ENCODE measurements around the gene GHR.

GHR gene

DNA sequence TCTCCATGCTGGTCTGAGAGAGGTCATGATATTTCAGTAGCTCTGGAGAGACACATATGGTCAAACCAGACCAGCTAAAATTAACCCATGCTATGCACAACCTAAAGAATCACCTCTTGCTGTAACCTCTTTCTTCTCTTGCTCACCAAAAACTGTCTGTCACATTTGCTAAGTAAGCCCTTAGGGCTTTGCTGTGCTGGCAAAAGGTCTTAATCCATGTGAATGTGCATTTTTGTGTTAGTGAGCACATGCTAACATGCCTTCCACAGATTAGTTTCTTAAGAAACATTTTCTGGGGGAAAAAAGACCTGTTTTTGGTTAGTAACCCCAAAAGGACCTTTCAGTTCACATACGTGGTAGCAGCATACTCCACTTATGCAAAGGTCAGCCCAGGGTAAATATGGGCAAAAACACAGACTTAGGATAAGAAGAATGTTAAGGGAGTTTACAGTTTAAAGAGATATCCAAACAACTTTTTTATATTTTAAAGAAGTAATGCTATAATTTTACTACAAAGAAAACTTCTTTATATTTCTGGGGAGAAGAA lies 209.2 kb downstream of the GHR start:
- DNase-seq: no peak
- TF ChIP-seq, protein P1, sequence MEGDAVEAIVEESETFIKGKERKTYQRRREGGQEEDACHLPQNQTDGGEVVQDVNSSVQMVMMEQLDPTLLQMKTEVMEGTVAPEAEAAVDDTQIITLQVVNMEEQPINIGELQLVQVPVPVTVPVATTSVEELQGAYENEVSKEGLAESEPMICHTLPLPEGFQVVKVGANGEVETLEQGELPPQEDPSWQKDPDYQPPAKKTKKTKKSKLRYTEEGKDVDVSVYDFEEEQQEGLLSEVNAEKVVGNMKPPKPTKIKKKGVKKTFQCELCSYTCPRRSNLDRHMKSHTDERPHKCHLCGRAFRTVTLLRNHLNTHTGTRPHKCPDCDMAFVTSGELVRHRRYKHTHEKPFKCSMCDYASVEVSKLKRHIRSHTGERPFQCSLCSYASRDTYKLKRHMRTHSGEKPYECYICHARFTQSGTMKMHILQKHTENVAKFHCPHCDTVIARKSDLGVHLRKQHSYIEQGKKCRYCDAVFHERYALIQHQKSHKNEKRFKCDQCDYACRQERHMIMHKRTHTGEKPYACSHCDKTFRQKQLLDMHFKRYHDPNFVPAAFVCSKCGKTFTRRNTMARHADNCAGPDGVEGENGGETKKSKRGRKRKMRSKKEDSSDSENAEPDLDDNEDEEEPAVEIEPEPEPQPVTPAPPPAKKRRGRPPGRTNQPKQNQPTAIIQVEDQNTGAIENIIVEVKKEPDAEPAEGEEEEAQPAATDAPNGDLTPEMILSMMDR (IDR thresholded peaks at IDR 0.05; ENCODE audit: low read depth, low read length, missing control alignments): no peak
- in situ Hi-C loops (cut with HindIII; ENCODE audit: low pct_ligation_motif_present, low sequenced_read_pairs): no loop called here
- H3K27me3 ChIP-seq (replicated peaks): no peaks in the 10 kb centered on the region
- no peak overlapping the region for H3K27ac ChIP-seq
- H3K4me3 ChIP-seq (ENCODE audit: low read depth, low read length): no peak overlapping the region
- H3K36me3 ChIP-seq (replicated peaks): no peaks in the 10 kb centered on the region

DNA sequence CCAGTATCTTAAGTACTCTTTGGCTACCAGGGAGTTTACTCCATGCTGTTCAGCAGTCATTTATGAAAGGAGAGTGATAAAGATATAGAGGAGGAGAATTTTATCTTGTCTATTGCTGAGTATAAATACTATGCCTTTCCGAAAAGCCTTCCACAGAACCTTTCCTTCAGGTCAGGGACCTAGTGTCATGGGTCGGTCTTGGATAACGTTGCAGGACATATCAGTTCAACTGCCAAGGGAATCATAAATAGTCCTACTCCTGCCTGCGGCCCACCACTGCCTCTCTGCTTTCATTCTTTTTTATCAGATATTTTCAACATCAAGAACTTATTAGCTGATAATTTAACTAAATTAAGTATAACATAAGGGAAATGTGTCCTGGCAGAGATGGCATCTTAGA lies 211.3 kb downstream of the GHR start:
- no peak for DNase-seq
- in situ Hi-C loops (cut with HindIII; ENCODE audit: low pct_ligation_motif_present, low sequenced_read_pairs): no loop called here
- Histone ChIP-seq H3K36me3 (replicated peaks) (no peaks in the 10 kb centered on the region), H3K27ac (no peak overlapping the region), H3K27me3 (replicated peaks) (no peaks in the 10 kb centered on the region), H3K4me3 (ENCODE audit: low read depth, low read length) (no peak overlapping the region)
- TF ChIP-seq, protein P1 (IDR thresholded peaks at IDR 0.05; ENCODE audit: low read depth, low read length, missing control alignments): no peak

DNA sequence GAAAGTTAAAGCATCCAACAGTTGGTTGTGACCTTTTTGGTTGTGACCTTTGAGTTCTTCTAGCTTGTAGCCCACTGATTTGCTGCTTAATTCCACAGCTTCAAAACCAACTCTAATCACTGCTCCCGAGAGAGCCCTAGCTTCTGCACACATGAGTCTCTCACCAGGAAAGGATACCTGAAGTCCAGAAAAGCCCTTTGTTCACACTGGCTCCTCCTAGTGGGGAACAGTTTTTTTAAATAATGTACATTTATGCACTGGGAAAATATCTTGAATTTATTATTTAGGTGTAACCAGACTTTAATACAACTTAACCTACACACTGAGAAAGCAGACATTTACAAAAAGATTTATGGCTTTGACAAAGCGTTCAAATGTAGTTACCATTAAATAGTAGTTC lies 213.2 kb downstream of the GHR start:
- no peak overlapping the region for H3K27ac ChIP-seq
- no peak overlapping the region for H3K4me3 ChIP-seq (ENCODE audit: low read depth, low read length)
- in situ Hi-C loops (cut with HindIII; ENCODE audit: low pct_ligation_motif_present, low sequenced_read_pairs): no loop called here
- DNase-seq: no peak
- TF ChIP-seq, protein P1 (IDR thresholded peaks at IDR 0.05; ENCODE audit: low read depth, low read length, missing control alignments): peak; percentile 57
- H3K27me3 ChIP-seq (replicated peaks): no peaks in the 10 kb centered on the region
- H3K36me3 ChIP-seq (replicated peaks): no peaks in the 10 kb centered on the region

DNA sequence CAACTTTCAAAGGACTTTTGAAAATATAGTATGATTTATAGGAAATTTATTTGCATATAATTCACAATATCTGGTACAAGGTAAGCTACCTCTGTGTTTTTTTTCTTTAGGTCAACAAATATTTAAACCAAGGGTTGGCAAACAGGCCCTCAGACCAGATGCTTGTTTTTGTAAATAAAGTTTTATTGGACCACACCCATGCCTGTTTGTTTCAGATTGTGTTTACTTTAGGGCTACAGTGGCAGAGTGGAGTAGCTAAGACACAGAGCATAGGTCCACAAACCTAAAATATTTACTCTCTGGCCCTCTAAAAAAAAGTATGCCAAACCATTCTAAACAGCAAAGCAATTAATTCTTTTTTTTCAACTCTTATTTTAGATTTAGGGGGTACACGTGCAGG lies 213.7 kb downstream of the GHR start:
- no peaks in the 10 kb centered on the region for H3K27me3 ChIP-seq (replicated peaks)
- H3K36me3 ChIP-seq (replicated peaks): no peaks in the 10 kb centered on the region
- H3K4me3 ChIP-seq (ENCODE audit: low read depth, low read length): no peak overlapping the region
- in situ Hi-C loops (cut with HindIII; ENCODE audit: low pct_ligation_motif_present, low sequenced_read_pairs): no loop called here
- no peak for DNase-seq
- no peak overlapping the region for H3K27ac ChIP-seq
- TF ChIP-seq, protein P1 (IDR thresholded peaks at IDR 0.05; ENCODE audit: low read depth, low read length, missing control alignments): no peak

DNA sequence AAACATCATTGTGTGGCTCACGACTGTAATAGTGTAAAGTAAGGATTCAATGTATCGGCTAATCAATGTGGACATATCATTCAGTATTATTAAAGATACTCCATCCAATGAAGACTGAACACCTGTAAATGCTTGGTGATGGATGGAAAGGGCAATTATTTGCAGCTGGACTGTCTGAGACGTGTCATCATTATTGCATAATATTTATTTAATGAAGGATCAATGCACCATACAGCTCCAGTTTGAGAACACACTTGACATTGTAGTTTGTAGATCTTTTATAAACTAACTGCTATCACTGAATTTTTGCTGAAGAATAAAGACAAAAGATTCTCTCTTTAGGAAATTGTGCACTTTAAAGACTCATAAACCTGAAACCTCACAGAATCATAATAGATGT lies 215.7 kb downstream of the GHR start:
- Histone ChIP-seq H3K27ac (no peak overlapping the region), H3K36me3 (replicated peaks) (no peaks in the 10 kb centered on the region), H3K4me3 (ENCODE audit: low read depth, low read length) (no peak overlapping the region), H3K27me3 (replicated peaks) (no peaks in the 10 kb centered on the region)
- no peak for DNase-seq
- TF ChIP-seq, protein P1 (IDR thresholded peaks at IDR 0.05; ENCODE audit: low read depth, low read length, missing control alignments): no peak
- in situ Hi-C loops (cut with HindIII; ENCODE audit: low pct_ligation_motif_present, low sequenced_read_pairs): no loop called here

DNA sequence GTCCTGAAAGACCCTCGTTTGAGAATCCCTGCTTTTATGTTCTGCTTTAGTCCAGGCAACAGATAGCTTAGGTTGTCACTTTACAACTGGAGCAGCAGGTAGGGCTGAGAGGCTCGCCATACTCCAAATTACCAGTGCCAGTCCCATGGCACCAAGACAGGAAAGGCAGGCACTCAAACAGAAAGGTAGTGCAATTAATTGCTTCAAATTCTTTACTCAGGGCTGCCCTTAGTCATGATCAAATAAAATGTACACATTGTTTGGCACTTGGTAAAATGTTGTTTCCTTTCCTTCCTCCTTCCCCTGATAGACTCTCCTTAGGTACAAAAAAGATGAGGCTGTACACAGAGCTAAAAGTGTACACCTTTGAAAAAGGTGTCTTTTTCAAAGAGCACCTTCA lies 217.6 kb downstream of the GHR start:
- in situ Hi-C loops (cut with HindIII; ENCODE audit: low pct_ligation_motif_present, low sequenced_read_pairs): no loop called here
- TF ChIP-seq, protein P1 (IDR thresholded peaks at IDR 0.05; ENCODE audit: low read depth, low read length, missing control alignments): no peak
- Histone ChIP-seq H3K27ac (no peak overlapping the region), H3K4me3 (ENCODE audit: low read depth, low read length) (no peak overlapping the region), H3K27me3 (replicated peaks) (no peaks in the 10 kb centered on the region), H3K36me3 (replicated peaks) (no peaks in the 10 kb centered on the region)
- no peak for DNase-seq
